Neuronal stem cell (in vitro differentiated cells): ENCODE measurements around the gene TAS2R50.

Experiments used
- DNase-seq: peaks from one replicate; pipeline ENCODE4 v3.0.0-alpha.2; 2013; ENCODE audit warnings: low spot score
- H2AFZ ChIP-seq: one replicate; pipeline ENCODE4 v1.6.1; 2013; ENCODE audit warnings: mild to moderate bottlenecking, low read length, inconsistent platforms
- H2AK5ac ChIP-seq: 2 replicates; pipeline ENCODE4 v1.6.1; 2013; ENCODE audit warnings: low read depth, mild to moderate bottlenecking, inconsistent platforms, low read length, moderate library complexity, mixed read lengths
- H2BK120ac ChIP-seq: 2 replicates; pipeline ENCODE4 v1.6.1; 2013; ENCODE audit warnings: low read depth, mild to moderate bottlenecking, inconsistent platforms, low read length, moderate library complexity, mixed read lengths
- H2BK12ac ChIP-seq: one replicate; pipeline ENCODE4 v1.6.1; 2013; ENCODE audit warnings: low read length, inconsistent platforms
- H2BK15ac ChIP-seq: 2 replicates; pipeline ENCODE4 v1.6.1; 2013; ENCODE audit warnings: mild to moderate bottlenecking, low read length, inconsistent platforms, mixed read lengths
- H2BK5ac ChIP-seq: one replicate; pipeline ENCODE4 v1.6.1; 2013; ENCODE audit warnings: inconsistent platforms, mild to moderate bottlenecking, low read length, moderate library complexity
- H3K14ac ChIP-seq: one replicate; pipeline ENCODE4 v1.6.1; 2013; ENCODE audit warnings: low read length, inconsistent platforms
- H3K18ac ChIP-seq: 2 replicates; pipeline ENCODE4 v1.6.1; 2013; ENCODE audit warnings: low read length, inconsistent platforms
- H3K23ac ChIP-seq: 2 replicates; pipeline ENCODE4 v1.6.1; 2013; ENCODE audit warnings: low read depth, mild to moderate bottlenecking, mixed read lengths, low read length, inconsistent platforms; ENCODE audit not compliant: poor library complexity
- H3K27ac ChIP-seq: replicated peaks from 3 replicates; pipeline ENCODE4 v1.5.1; 2013; ENCODE audit warnings: low read length, inconsistent platforms
- H3K27me3 ChIP-seq, 3 experiments: 2 replicates each; pipeline ENCODE4 v1.6.1; 2013; ENCODE audit warnings: low read length in 3 of 3, mild to moderate bottlenecking in 2 of 3, inconsistent platforms in 1 of 3, low read depth in 1 of 3, mixed read lengths in 1 of 3, moderate library complexity in 1 of 3; ENCODE audit not compliant: control insufficient read depth in 3 of 3, insufficient read depth in 3 of 3
- H3K36me3 ChIP-seq, 2 donors: replicated peaks in 1 of 2; 2 replicates each; pipeline ENCODE4 v1.6.1; 2013; ENCODE audit warnings: low read length in 2 of 2; ENCODE audit not compliant: control insufficient read depth in 2 of 2, insufficient read depth in 2 of 2
- H3K4ac ChIP-seq: 2 replicates; pipeline ENCODE4 v1.6.1; 2013; ENCODE audit warnings: inconsistent platforms, mild to moderate bottlenecking, low read length, moderate library complexity
- H3K4me1 ChIP-seq, 2 donors: 1 replicate in 1 of 2; 2 replicates in 1 of 2; pipeline ENCODE4 v1.6.1; 2013; ENCODE audit warnings: low read length in 2 of 2, low read depth in 1 of 2; ENCODE audit not compliant: control insufficient read depth in 2 of 2, insufficient read depth in 1 of 2
- H3K4me2 ChIP-seq: one replicate; pipeline ENCODE4 v1.6.1; 2013; ENCODE audit warnings: mild to moderate bottlenecking, low read length, inconsistent platforms; ENCODE audit not compliant: insufficient read depth, poor library complexity, severe bottlenecking
- H3K4me3 ChIP-seq, 2 donors: 2 replicates each; pipeline ENCODE4 v1.5.1; 2013; ENCODE audit warnings: low read length in 2 of 2, mild to moderate bottlenecking in 2 of 2, inconsistent platforms in 1 of 2, moderate library complexity in 1 of 2
- H3K79me1 ChIP-seq: one replicate; pipeline ENCODE4 v1.6.1; 2013; ENCODE audit warnings: low read depth, mild to moderate bottlenecking, inconsistent platforms, low read length, moderate library complexity
- H3K9ac ChIP-seq: one replicate; pipeline ENCODE4 v1.6.1; 2013; ENCODE audit warnings: mild to moderate bottlenecking, low read depth, low read length, inconsistent platforms; ENCODE audit not compliant: poor library complexity
- H3K9me3 ChIP-seq, 2 donors: replicated peaks in 1 of 2; 2 replicates each; pipeline versions ENCODE3 to v1.6.1; 2013; ENCODE audit warnings: low read length in 2 of 2, mild to moderate bottlenecking in 2 of 2, inconsistent platforms in 1 of 2, low read depth in 1 of 2, mixed read lengths in 1 of 2, moderate library complexity in 1 of 2; ENCODE audit not compliant: control insufficient read depth in 2 of 2, insufficient read depth in 1 of 2
- H4K8ac ChIP-seq: one replicate; pipeline ENCODE4 v1.6.1; 2013; ENCODE audit warnings: low read depth, mild to moderate bottlenecking, inconsistent platforms, low read length, moderate library complexity
- H4K91ac ChIP-seq: one replicate; pipeline ENCODE4 v1.6.1; 2013; ENCODE audit warnings: low read length, low read depth, mild to moderate bottlenecking, inconsistent platforms; ENCODE audit not compliant: poor library complexity
- WGBS, 2 donors: extraction: QIAGEN DNeasy Blood & Tissue Kit; methylation state at CpG; one replicate each; pipeline ENCODE4 v1.1.7; 2013; ENCODE audit warnings: missing lambda C conversion rate in 2 of 2, mixed read lengths in 1 of 2; ENCODE audit not compliant: insufficient read length in 2 of 2, insufficient replicate concordance in 1 of 2; ENCODE audit errors: extremely low coverage in 2 of 2; 5-methylcytosine and 5-hydroxymethylcytosine counted together

Gene TAS2R50

GRCh38 chr12:10959804-10960203 lies 26.9 kb downstream of the TAS2R50 start:
- WGBS, 2 donors: no CpG with 5 or more reads among the region's 2 CpGs
- no peak overlapping the region for H3K9ac ChIP-seq
- H3K9me3 ChIP-seq: peaks cover 0 to 20% of the 10 kb centered on the region in 2 donors
- no peak for DNase-seq
- no peak overlapping the region for H2AFZ ChIP-seq
- no peak overlapping the region for H3K14ac ChIP-seq
- H3K27me3 ChIP-seq: no peaks in the 10 kb centered on the region
- H4K8ac ChIP-seq: no peak overlapping the region
- no peak overlapping the region for H2BK5ac ChIP-seq
- H3K36me3 ChIP-seq: peaks cover 0 to 3% of the 10 kb centered on the region in 2 donors
- H2BK15ac ChIP-seq: no peak overlapping the region
- no peak overlapping the region for H3K4ac ChIP-seq
- H2AK5ac ChIP-seq: no peak overlapping the region
- no peak overlapping the region for H3K23ac ChIP-seq
- no peak overlapping the region for H3K27ac ChIP-seq
- H2BK120ac ChIP-seq: no peak overlapping the region
- no peak overlapping the region for H3K4me3 ChIP-seq
- no peak overlapping the region for H4K91ac ChIP-seq
- H3K18ac ChIP-seq: no peak overlapping the region
- no peak overlapping the region for H2BK12ac ChIP-seq
- no peak overlapping the region for H3K4me2 ChIP-seq
- peaks cover 0 to 1% of the 10 kb centered on the region in 2 donors for H3K4me1 ChIP-seq
- H3K79me1 ChIP-seq: no peaks in the 10 kb centered on the region

GRCh38 chr12:10957741-10958140 lies 29.0 kb downstream of the TAS2R50 start:
- Histone ChIP-seq H2AFZ (no peak overlapping the region), H4K91ac (no peak overlapping the region)

GRCh38 chr12:10956085-10956484 lies 30.6 kb downstream of the TAS2R50 start:
- Histone ChIP-seq H3K79me1 (no peaks in the 10 kb centered on the region), H3K27me3 (no peaks in the 10 kb centered on the region), H4K8ac (no peak overlapping the region), H3K9me3 (peaks cover 0 to 25% of the 10 kb centered on the region in 2 donors), H3K4ac (no peak overlapping the region), H2AFZ (no peak overlapping the region), H3K14ac (no peak overlapping the region), H3K9ac (no peak overlapping the region), H3K23ac (no peak overlapping the region), H2BK120ac (no peak overlapping the region), H3K27ac (no peak overlapping the region), H2BK5ac (no peak overlapping the region), H3K4me3 (no peak overlapping the region), H4K91ac (no peak overlapping the region), H2AK5ac (no peak overlapping the region), H2BK12ac (no peak overlapping the region), H2BK15ac (no peak overlapping the region), H3K36me3 (no peaks in the 10 kb centered on the region), H3K4me2 (no peak overlapping the region), H3K18ac (no peak overlapping the region), H3K4me1 (peaks cover 0 to 1% of the 10 kb centered on the region in 2 donors)
- no peak for DNase-seq

More at GRCh38 chr12:10957741-10958140, 29.0 kb downstream of the TAS2R50 start:
- H3K4me2 ChIP-seq: no peak overlapping the region
- no peak overlapping the region for H3K18ac ChIP-seq
- no peak overlapping the region for H2BK120ac ChIP-seq
- no peak overlapping the region for H3K4me3 ChIP-seq
- no peak overlapping the region for H3K27ac ChIP-seq
- peaks cover 0 to 3% of the 10 kb centered on the region in 2 donors for H3K36me3 ChIP-seq
- no peak overlapping the region for H3K4ac ChIP-seq
- no peak for DNase-seq
- H3K79me1 ChIP-seq: no peaks in the 10 kb centered on the region
- H2BK15ac ChIP-seq: no peak overlapping the region
- H3K4me1 ChIP-seq: peaks cover 0 to 1% of the 10 kb centered on the region in 2 donors
- no peak overlapping the region for H3K23ac ChIP-seq
- no peak overlapping the region for H2BK12ac ChIP-seq
- H4K8ac ChIP-seq: no peak overlapping the region
- H3K27me3 ChIP-seq: no peaks in the 10 kb centered on the region
- no peak overlapping the region for H3K9ac ChIP-seq
- no peak overlapping the region for H3K14ac ChIP-seq
- H2BK5ac ChIP-seq: no peak overlapping the region
- peaks cover 0 to 25% of the 10 kb centered on the region in 2 donors for H3K9me3 ChIP-seq
- H2AK5ac ChIP-seq: no peak overlapping the region

- Histone ChIP-seq H3K27ac (no peak overlapping the region), H2BK120ac (no peak overlapping the region), H3K27me3 (no peaks in the 10 kb centered on the region), H3K14ac (no peak overlapping the region), H4K91ac (no peak overlapping the region), H3K9me3 (peaks cover 0 to 33% of the 10 kb centered on the region in 2 donors), H2AK5ac (no peak overlapping the region), H3K79me1 (no peaks in the 10 kb centered on the region), H3K36me3 (peaks cover 0 to 3% of the 10 kb centered on the region in 2 donors), H2BK15ac (no peak overlapping the region), H3K4ac (no peak overlapping the region), H3K23ac (no peak overlapping the region), H3K4me3 (peak overlapping the region in 1 of 2 donors; percentile 71), H2BK12ac (no peak overlapping the region), H3K18ac (no peak overlapping the region), H2AFZ (no peak overlapping the region), H2BK5ac (no peak overlapping the region), H3K9ac (no peak overlapping the region), H3K4me2 (no peak overlapping the region), H4K8ac (no peak overlapping the region), H3K4me1 (no peaks in the 10 kb centered on the region)
- WGBS, 2 donors: no CpG with 5 or more reads among the region's 4 CpGs
- DNase-seq: no peak
Observed at GRCh38 chr12:10952645-10953044, 34.1 kb downstream of the TAS2R50 start.
